Body of pancreas (tissue), 4 donors: Measurements from ENCODE around the gene HYAL1. TPM values are rescaled to one million over a fixed set of nuclear protein-coding genes. Genes with fewer than 3 reads are reported as not detected.
A peak's percentile ranks its signal among the peaks of the same experiment; 100 is the strongest.

Experiments
- ATAC-seq: fragments of 150-250 bp; one replicate; pipeline ENCODE4 v1.9.1; 2016
- DNase-seq, 4 donors: peaks; one replicate each; pipeline ENCODE4 v3.0.0-alpha.2; 2019
- H3K27ac ChIP-seq, 4 donors: fragments of 200-600 bp; sonication (generic); 1 replicate in 3 of 4; 2 replicates in 1 of 4; pipeline versions ENCODE4 v1.5.1 to v1.6.1; 2016 to 2019; ENCODE audit warnings: mild to moderate bottlenecking in 1 of 4, mixed read lengths in 1 of 4, moderate library complexity in 1 of 4
- H3K27me3 ChIP-seq, 2 donors: fragments of 200-600 bp; sonication (generic); one replicate each; pipeline ENCODE4 v1.6.0; 2016; ENCODE audit warnings: mild to moderate bottlenecking in 1 of 2
- H3K36me3 ChIP-seq, 2 donors: fragments of 200-600 bp; sonication (generic); replicated peaks in 1 of 2; 2 replicates each; pipeline ENCODE4 v1.5.1; 2016; ENCODE audit warnings: low read depth in 2 of 2; ENCODE audit not compliant: insufficient read depth in 1 of 2
- H3K4me1 ChIP-seq: fragments of 200-600 bp; sonication (generic); one replicate; pipeline ENCODE4 v1.6.0; 2016
- H3K4me3 ChIP-seq, 2 donors: fragments of 200-600 bp; sonication (generic); 1 replicate in 1 of 2; 2 replicates in 1 of 2; pipeline ENCODE4 v1.5.1; 2016 to 2019
- H3K9me3 ChIP-seq, 3 donors: fragments of 200-600 bp; sonication (generic); 1 replicate in 2 of 3; 2 replicates in 1 of 3; pipeline ENCODE4 v1.5.1; 2016
- CTCF ChIP-seq, 7 experiments: fragments of 450-650 bp in 4 of 7; fragments of 200-600 bp in 3 of 7; sonication (generic) in 3 of 7; IDR thresholded peaks; one replicate each; pipeline ENCODE4 v1.5.1; 2016 to 2019; ENCODE audit warnings: antibody characterized with exemption in 7 of 7
- POLR2A ChIP-seq, 3 donors: fragments of 450-650 bp; IDR thresholded peaks; one replicate each; pipeline ENCODE4 v1.6.1; 2016; ENCODE audit warnings: antibody characterized with exemption in 3 of 3, mild to moderate bottlenecking in 2 of 3
- WGBS, 2 donors: methylation state at CpG; one replicate each; pipeline ENCODE4 v1.1.5; 2017; 5-methylcytosine and 5-hydroxymethylcytosine counted together
- intact Hi-C: fragments of 100-400 bp; cut with DNase I; formaldehyde crosslinking; loops from one replicate; pipeline ENCODE4 v1.15.1; 2023
- total RNA-seq, 2 donors: library from RNA; depleted of rRNA; stranded (reverse); fragments of >200 nt; gene quantifications; one replicate each; pipeline ENCODE4 v1.1.0, GENCODE V29; 2016

HYAL1 gene
- total RNA-seq, 2 donors from 2014 or later = 13.0 to 20.4 TPM

- Histone ChIP-seq H3K4me3 (no peak overlapping the region), H3K4me1 (peaks cover 38% of the 10 kb centered on the region), H3K27me3 (no peaks in the 10 kb centered on the region), H3K36me3 (peaks cover 4 to 18% of the 10 kb centered on the region in 2 donors), H3K27ac (peak overlapping the region; percentile 65 to 99 (median 94)), H3K9me3 (no peaks in the 10 kb centered on the region)
- no peak for ATAC-seq
- DNase-seq = peak in 3 of 4 donors; percentile 53 to 67 (median 59)
- 30 to 41% methylated on average over 8 to 12 of the region's 12 CpGs for WGBS, 2 donors
- intact Hi-C loops = no loop called here
- TF ChIP-seq POLR2A (IDR thresholded peaks at IDR 0.05) = no peak
- no peak for TF ChIP-seq CTCF (IDR thresholded peaks at IDR 0.05)
Measured at GRCh38 chr3:50293079-50293801, 10.1 kb downstream of the HYAL1 start.

- intact Hi-C loops = no loop called here
- Histone ChIP-seq H3K27ac (peak within 1 kb of the TSS; percentile 92 to 99 (median 98)), H3K9me3 (no peaks in the 10 kb centered on the region), H3K4me1 (peaks cover 30% of the 10 kb centered on the region), H3K36me3 (peaks cover 4 to 18% of the 10 kb centered on the region in 2 donors), H3K4me3 (peak within 1 kb of the TSS; percentile 42 to 83), H3K27me3 (no peaks in the 10 kb centered on the region)
- 1 to 6% methylated on average over 4 to 64 of the region's 67 CpGs for WGBS, 2 donors
- ATAC-seq = peak; percentile 95
- peak; percentile 97 to 99 (median 98) for DNase-seq
- TF ChIP-seq CTCF (IDR thresholded peaks at IDR 0.05) = no peak
- TF ChIP-seq POLR2A (IDR thresholded peaks at IDR 0.05) = peak; percentile 68 to 85 (median 78)
Measured at GRCh38 chr3:50292159-50293078, 11.0 kb downstream of the HYAL1 start, which contains the start of gene IFRD2. IFRD2 (minus strand) TSS chr3:50292429; CDS start chr3:50292274, 155 bp downstream.

GRCh38 chr3:50290161-50290641, 13.2 kb downstream of the HYAL1 start:
- intact Hi-C loops = no loop called here
- no peaks in the 10 kb centered on the region for H3K27me3 ChIP-seq
- TF ChIP-seq CTCF (IDR thresholded peaks at IDR 0.05) = no peak
- no peak for TF ChIP-seq POLR2A (IDR thresholded peaks at IDR 0.05)
- peaks cover 26% of the 10 kb centered on the region for H3K4me1 ChIP-seq
- ATAC-seq (no peak), DNase-seq (peak in 2 of 4 donors; percentile 25 to 30)
- H3K36me3 ChIP-seq = peaks cover 4 to 20% of the 10 kb centered on the region in 2 donors
- no peak overlapping the region for H3K4me3 ChIP-seq
- no peaks in the 10 kb centered on the region for H3K9me3 ChIP-seq
- H3K27ac ChIP-seq = no peak overlapping the region
- 87 to 88% methylated on average over 15 to 16 of the region's 16 CpGs for WGBS, 2 donors

GRCh38 chr3:50289130-50289529, 14.2 kb downstream of the HYAL1 start:
- ATAC-seq (no peak), DNase-seq (no peak)
- H3K36me3 ChIP-seq = peaks cover 4 to 20% of the 10 kb centered on the region in 2 donors
- H3K9me3 ChIP-seq = no peaks in the 10 kb centered on the region
- H3K4me3 ChIP-seq = no peak overlapping the region
- no peak for TF ChIP-seq POLR2A (IDR thresholded peaks at IDR 0.05)
- TF ChIP-seq CTCF (IDR thresholded peaks at IDR 0.05) = no peak
- H3K27ac ChIP-seq = no peak overlapping the region
- 90 to 92% methylated on average over 2 to 5 of the region's 6 CpGs for WGBS, 2 donors
- no peaks in the 10 kb centered on the region for H3K27me3 ChIP-seq
- intact Hi-C loops = no loop called here
- H3K4me1 ChIP-seq = peaks cover 26% of the 10 kb centered on the region
